HPDE6-E6E7 (cell line): Measurements from ENCODE around the gene FIGLA.
"Not testable (repeated sequence)": the region's sequence is repeated elsewhere in the genome, so short reads cannot be mapped to it uniquely, and the experiment has no call there.

Source experiments
- DNase-seq: peaks from one replicate; pipeline ENCODE4 v3.0.0; 2011; ENCODE audit warnings: missing footprints; ENCODE audit errors: extremely low spot score

The FIGLA gene

GRCh38 chr2:70746094-70746974, 44.1 kb downstream of the FIGLA start:
- DNase-seq = no peak

GRCh38 chr2:70745276-70745825, 45.1 kb downstream of the FIGLA start:
- no peak for DNase-seq

GRCh38 chr2:70744397-70744796, 46.0 kb downstream of the FIGLA start:
- no peak for DNase-seq

- DNase-seq = no peak
These were observed 46.8 kb downstream of the FIGLA start for GRCh38 chr2:70743677-70744076.

- DNase-seq = no peak
These were observed 47.4 kb downstream of the FIGLA start for GRCh38 chr2:70743068-70743467.

- not testable (repeated sequence) for DNase-seq
These were observed 51.0 kb downstream of the FIGLA start for GRCh38 chr2:70739492-70739891.

GRCh38 chr2:70738159-70738558, 52.3 kb downstream of the FIGLA start:
- peak; percentile 22 for DNase-seq

- DNase-seq = no peak
These were observed 55.4 kb downstream of the FIGLA start for GRCh38 chr2:70735071-70735470.

- no peak for DNase-seq
These were observed 56.7 kb downstream of the FIGLA start for GRCh38 chr2:70733646-70734180.

GRCh38 chr2:70732766-70733645, 57.4 kb downstream of the FIGLA start:
- DNase-seq = no peak

- no peak for DNase-seq
These were observed 59.7 kb downstream of the FIGLA start for GRCh38 chr2:70730730-70731129.

- no peak for DNase-seq
These were observed 60.8 kb downstream of the FIGLA start for GRCh38 chr2:70729647-70730046.

- no peak for DNase-seq
These were observed 62.3 kb downstream of the FIGLA start for GRCh38 chr2:70728128-70728527.
